HK-2 (cell line): ENCODE results near the gene GEMIN8.

Experiments
- DNase-seq: peaks from one replicate; pipeline ENCODE4 v3.0.0-alpha.2; 2018; ENCODE audit not compliant: unreplicated experiment

Gene GEMIN8

DNA sequence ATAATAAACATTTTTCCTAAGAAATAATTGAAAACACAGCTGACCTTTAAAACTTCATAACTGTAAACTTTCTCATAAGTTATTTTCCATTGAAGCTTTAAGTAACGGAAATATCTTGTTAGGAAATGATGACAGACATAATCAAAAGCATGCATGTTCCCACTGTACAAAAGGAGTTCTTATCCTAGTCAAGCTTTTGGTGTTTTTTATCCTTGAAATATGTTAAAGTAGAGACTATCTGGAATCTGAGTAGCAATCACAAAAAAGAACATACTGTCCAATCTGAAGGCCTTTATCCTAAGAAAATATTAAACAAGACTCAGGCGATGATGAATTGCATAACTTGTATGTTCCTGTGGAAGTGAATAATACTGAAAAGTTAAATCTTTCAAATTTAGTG lies 14.4 kb downstream of the GEMIN8 start:
- DNase-seq, result no peak

DNA sequence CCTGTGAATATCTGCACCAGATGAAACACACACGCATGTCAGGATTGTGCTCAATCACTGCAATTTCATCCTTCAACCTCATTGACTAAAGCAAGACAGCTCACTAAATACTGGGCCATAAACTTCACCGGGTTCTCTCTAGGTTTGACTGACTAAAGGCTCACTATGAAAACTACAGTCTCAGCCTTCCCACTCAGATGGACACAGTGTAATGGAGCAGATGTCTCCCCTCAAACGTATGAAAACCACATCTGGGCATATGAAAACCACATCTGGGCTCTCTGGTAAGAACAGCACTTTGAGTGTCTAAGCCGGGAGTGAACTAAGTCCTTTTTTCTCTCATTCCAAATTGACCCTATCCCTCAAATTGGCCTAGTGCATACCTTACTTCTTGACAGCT lies 15.2 kb downstream of the GEMIN8 start:
- DNase-seq, result no peak

DNA sequence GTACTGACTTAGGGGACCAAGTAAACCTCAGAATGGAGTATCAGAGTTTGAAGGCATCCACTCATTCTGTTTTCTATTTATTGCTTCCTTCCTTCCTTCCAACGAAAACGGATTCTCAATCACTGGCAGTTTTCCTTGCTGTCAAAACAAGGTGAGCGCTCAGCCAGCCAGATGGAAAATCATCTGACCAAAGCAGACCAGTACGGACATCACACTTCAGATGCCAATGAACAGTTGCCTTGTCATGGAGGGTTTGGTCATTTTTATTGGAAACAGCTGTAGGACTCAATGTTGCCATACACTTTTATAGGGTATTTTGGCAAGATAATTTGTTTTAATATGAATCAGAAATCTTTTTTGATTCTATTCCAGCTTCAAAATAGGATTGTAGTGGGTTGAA lies 16.6 kb downstream of the GEMIN8 start:
- DNase-seq, result no peak

DNA sequence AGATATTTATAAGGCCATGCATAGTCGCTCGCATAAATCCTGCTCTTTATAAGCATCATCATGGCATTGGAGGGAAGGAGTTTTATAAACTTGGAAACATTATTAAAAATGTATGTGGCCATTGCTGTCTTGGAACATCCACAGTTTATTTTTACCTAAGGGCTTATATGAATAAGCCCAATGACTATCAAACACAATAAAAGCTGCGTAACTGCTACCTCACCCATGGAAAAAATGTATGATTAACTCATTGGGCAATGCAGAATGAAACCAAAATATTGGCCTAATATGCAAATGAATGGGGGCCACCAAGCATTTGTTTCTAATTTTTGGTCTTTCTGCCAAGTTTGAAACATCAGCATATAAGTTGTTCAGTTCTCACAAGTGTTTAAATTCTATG lies 19.1 kb downstream of the GEMIN8 start:
- no peak for DNase-seq

DNA sequence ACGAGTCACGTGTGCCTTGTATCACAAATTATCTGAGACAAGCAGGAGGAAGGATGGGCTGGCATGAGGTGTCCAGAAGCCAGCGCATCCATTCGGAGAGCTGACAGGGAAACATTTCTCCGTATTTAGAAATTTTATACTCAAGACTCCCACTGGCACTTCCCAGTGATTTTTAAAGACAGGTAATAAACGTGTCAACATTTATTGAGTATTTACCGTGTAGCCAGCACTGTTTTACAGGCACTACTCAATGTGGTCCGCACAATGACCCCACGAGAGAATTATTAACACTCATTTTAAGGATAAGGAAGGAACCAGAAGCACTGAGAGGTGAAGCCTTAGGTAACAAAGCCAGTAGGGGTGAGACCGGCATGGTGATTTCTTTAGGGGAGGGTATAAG lies 23.2 kb downstream of the GEMIN8 start:
- DNase-seq, result no peak

DNA sequence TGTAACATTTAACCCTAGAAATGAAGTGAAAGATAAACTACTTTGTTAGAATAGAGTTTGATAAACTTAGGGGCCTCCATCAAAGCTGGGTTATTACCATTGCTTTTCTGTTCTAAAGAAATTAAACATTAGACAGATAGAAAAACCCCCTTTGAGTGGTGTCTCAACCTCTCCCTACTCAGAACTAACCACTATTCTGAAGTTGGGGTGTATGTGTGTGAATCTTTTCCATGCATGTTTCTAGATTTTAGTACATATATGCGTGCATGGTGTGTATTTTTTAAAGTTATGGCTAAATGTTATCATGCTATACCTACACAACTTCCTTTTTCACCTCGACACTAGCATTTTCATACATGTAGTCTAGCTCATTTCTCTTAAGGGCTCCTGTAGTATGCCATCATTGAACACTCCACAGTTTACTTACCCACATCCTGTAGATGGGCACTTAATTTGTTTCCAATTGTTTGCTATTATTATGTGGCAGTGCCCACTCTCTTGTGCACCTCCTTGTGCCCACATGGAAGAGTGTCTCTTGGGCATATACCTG lies 25.7 kb downstream of the GEMIN8 start:
- DNase-seq, result no peak

DNA sequence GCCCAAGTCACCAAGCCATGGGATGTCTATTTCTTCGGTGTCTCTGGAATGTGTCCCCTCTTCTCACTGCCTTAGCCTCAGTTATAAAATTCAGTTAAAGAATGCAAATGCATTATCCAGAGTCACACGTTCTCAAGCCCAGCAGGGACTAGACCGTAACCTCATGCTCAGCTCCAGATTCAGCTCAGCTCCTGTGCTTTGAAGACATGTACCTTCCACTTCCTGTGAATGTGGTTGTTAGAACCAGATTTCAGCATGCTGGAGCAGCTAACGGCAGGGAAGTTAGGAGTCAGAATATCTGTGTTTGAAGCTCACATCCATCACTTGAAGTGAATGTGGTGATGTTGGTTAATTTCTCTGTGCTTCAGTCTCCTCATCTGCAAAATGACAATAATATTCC lies 26.7 kb downstream of the GEMIN8 start:
- no peak for DNase-seq

DNA sequence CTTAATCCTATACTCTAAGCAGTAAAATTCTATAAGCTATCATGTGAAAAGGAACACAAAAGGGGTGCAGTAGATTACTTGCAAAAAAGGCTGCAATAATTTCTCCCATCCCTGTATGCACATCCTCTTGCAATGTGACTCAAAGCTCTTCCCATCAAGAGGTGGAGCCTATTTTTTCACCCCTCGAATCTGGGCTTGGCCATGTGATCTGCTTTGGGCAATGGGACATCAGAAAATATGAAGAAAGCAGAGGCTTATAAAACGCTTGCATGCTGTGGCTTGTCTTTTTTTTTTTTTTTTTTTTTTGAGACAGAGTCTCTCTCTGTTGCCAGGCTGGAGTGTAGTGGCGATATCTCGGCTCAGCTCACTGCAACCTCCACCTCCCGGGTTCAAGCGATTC lies 33.0 kb downstream of the GEMIN8 start:
- DNase-seq, result no peak

DNA sequence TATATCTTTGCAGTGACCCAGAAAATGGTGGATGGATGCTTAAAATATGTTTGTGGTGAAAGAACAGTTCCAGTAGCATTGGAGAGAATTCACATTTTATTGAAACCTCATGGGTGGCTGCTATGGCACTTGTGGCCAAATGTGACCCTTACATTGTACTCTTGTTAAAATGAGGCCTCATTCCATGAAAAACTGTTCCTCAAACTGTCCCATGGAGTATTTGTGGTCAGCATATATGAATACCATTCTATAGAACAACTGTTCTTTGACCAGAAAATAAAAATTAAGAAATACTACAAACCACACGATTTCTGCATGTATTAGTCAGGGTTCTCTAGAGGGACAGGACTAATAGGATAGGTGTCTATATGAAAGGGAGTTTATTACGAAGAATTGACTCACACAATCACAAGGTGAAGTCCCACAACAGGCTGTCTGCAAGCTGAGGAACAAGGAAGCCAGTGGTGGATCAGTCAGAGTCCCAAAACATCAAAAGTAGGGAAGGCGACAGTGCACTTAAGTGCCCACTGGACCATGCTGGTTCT lies 35.1 kb downstream of the GEMIN8 start:
- no peak for DNase-seq

DNA sequence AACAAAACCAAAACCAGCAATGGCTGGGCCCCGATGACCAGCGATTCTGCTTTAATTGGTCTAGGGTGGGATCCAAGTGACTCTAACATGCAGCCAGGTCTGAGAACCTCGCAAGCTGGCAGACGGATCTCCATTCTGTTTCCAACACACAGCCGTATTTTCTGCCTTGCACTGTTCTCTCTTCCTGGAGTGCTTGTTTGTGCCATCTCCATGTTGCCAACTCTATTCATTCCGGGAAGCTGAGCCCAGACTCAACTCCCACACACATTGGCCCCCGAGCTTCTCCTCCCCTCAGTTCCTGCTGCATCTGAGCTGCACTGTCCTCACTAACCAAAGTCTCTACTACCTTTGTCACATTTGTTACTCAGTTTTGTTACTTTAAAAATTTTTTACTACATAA lies 35.6 kb downstream of the GEMIN8 start:
- no peak for DNase-seq

DNA sequence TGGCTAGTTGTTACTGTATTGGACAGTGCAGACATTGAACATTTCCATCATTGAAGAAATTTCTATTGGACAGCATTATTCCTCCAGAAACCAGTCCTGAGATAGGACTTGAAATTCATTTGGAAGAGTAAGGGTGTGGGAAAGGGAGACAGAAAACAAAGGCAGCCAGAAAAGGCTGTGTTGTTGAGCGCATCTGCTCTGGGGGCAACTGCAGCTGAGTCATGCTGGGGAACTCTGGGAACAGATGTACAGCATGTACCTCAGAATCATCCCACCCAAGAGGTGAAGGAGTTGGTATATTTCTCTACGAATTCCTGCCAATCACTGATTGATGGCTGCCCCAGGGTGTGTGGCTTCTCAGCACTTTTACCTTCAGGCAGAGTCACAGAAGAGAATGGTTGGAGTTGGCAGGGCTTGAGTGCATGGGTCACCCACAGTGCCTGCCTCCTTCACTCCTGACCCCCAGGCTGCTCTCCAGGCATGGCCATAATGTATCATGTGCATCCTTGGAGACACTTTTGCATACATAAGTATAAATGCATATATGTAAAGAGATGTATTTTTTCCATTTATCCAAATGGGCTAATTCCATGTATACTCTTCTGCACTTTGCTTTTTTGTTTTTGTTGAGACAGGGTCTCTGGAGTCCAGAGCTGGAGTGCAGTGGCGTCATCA lies 39.4 kb downstream of the GEMIN8 start:
- DNase-seq, result no peak

DNA sequence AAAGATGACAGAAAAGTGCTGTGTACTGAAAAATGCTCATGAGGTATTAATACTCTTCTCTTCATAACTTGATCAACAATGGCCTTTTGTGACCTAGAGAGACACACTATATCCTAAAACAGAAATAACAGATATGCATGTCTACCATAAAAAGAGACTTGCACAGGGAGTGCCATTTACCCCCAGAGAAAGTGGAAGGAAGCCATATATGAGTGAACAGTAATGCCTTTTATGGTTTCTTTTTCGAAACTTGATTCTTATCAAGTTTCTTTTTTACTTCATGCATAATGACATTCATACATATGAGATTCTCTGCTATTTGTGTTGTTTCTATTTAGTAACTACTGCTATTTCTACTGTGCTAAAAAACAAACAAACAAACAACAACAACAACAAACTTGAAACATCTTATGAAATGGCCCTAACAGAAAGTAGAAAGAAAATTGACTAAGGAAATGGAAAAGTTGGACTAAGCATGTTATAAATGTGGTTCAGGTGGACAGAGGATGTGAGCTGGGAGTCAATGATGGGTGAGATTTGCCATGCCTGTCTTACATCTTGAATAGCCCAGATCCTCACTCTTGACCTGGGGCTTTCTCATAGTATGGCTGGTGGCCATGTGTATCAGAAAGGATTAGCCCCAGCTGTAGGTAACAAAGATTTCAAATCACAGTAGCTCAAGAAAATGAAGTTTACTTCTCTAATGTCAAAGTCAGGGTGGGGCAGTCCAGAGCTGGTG lies 43.8 kb downstream of the GEMIN8 start:
- DNase-seq, result no peak

DNA sequence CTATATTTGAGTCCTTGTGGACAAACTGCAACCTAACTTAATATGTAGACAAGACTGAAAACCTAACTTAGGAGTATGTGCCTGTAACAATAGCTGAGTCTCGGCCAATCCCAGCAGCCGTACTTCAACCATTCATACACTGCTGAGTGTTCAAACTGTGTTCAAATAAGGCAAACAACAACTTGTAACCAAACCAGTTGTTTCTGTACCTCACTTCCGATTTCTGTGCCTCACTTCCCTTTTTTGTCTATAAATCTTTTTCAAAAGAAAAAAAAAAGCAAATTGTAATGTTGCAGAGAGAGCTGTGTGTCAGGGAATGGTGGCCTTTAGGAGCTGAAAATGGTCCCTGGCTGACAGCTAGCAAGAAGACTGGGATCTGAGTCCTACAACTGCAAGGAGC lies 46.0 kb downstream of the GEMIN8 start:
- no peak for DNase-seq

DNA sequence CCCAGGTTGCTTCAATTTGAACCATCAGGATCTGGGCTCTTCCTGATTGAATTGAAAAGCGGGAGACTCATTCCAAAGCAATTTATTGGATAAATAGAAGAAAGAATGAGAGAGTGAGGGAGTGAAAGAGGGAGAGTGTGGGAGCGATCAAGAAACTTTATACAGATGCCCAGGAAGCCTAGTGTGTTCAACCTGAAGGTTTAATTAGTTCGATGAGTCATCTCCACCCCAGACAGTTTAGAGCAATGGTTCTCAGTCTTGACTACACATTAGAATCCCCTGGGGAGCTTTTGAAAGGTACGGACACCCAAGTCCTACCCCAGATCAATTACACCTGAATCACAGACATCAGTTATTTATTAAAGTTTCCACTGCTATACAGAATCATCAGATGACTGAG lies 61.5 kb downstream of the GEMIN8 start:
- no peak for DNase-seq

DNA sequence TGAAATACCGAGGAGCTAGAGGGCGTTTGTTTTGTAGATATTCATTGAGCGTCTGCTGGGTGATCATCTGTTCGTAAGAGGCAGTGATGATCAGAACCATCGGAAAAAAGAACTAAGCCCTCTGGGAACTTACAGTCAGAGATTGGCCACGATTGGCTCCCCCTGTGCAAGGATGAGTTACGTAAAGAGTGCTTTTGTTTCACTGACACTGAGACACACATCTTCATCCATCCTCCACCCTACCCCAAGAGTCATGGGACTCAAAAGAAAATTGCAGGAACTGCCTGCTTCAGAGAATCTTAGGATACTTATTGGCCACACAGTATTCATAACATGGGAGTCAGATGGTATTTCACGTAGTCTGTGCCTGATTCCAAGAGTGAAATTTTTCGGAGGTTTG lies 62.1 kb downstream of the GEMIN8 start:
- DNase-seq, result no peak

DNA sequence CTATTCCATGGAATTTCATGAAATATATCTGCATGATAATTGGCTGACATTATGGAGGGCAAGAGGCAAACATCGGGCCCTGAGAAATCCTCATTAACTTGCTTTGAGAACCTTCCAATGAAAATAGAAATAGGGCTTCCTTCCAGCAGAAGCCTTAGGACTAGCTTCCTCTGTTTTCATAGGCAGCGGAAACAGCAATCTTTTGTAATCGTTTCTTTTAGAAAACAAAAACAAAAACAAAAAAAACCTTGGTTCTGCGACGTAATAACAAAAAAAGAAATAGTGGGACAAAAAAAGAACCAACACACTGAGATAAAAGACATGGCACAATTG lies 62.9 kb downstream of the GEMIN8 start:
- no peak for DNase-seq

DNA sequence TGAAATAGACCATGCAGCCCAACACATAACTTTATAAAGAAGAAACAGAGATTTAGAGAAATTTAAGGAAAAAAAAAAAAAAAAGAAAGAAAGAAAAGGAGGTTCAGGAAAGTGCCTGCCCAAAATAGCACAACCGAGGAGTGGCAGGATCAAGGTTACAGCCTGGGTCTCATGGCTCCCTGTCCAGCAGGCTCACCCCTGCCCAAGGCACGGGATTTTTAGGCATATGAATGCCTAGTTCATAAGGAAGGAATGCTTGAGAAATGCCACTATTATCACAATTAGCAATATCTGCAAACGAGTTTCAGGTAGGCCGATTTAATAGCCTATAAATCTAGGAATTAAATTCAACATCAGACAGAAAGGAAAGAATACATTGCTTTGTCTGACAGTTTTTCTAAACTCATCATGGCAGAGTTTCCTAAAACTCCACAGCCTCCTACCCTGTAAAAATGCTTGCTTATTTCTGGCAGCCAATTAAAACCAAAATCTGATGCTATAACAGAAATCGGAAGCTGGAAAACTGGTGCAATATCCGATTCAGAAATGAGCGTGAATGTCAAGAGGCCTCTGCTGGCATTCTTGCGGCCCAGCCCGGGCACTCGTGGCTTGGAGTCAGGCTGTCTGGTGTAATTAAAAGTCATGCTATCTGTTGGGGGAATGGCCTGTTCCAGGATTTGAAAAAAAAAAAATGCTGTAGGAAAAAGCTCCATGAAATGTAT lies 63.5 kb downstream of the GEMIN8 start:
- DNase-seq, result no peak

DNA sequence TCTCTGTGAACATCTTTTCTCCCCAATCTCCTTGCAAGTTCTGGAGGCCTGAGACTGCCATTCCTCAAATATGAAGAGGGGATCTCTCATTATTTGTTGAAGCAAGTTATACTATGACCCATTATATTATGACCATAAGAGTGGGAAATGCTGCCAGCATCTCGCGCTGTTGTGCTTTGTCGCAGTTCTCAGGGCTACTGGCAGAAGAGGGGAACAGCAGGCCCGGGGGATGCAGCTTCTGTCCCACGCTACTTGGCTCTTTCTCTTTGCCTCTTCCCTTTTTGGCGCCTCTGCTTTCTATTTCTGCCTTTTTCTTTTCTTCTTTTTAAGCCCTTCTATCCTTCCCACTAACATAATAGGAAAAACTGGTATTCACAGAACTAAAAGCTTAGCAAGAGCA lies 64.2 kb downstream of the GEMIN8 start:
- no peak for DNase-seq

DNA sequence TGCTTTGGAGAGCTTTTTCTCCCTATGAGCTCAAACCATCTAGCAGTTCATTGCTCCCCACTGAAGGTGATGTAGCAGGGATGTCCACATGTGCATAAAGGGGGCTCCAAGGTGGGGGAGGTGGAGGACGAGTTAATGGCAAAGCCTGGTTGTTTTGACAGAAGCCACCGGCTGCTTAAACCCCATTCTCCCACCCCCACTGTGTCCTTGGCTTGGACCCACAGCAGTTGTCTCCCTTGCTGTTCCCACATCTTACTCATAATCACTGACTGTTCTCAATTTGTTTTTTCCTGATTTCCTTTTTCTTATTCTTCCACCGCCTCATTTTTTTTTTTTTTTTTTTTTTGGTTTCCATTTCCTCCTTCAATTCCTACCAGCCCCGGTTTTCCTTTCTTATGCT lies 72.7 kb downstream of the GEMIN8 start:
- no peak for DNase-seq
